ENCODE data around the gene CPNE7. TPM values are rescaled to one million over a fixed set of nuclear protein-coding genes. Genes with fewer than 3 reads are reported as not detected.
"Not testable (repeated sequence)": the region's sequence is repeated elsewhere in the genome, so short reads cannot be mapped to it uniquely, and the experiment has no call there.

Gene CPNE7
- total RNA-seq, 2 experiments from 2014 or later = 5.1 to 5.7 TPM

DNA sequence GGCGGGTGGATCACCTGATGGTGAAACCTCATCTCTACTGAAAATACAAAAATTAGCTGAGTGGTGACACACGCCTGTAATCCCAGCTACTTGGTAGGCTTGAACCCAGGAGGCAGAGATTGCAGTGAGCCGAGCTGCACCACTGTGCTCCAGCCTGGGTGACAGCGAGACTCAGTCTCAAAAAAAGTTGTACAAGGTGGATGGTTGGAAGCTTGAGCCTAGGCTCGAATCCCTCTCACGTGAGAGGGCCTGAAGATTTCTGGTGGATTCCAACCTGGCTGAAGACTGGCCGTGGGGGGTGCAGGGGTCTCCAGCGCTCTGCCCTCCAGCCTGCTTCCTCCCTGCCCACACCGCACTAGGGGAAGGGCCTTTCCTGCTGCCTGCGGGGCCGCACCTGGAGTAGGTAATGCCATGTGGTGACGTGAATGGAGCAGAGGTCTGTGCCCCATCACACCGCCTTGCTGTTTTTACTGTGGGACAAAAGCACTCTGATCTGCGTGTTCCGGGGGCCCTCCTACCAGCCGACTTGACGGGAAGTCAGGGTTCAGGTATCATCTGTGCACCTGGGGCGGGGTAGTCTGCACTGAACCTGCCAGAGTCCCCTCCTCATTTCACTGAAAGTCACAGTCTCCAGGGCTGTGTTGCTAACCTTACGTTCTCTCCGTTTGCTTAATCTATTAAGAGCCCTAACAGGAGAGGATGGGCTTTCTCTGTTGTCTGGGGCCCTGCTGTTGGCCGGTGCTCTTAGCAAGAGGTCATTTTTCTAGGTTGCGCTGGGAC is 10.9 kb upstream of the CPNE7 start:
- Mint-ChIP-seq H3K27ac (peak overlapping the region; percentile 29), H3K9me3 (no peaks in the 10 kb centered on the region), H3K36me3 (ENCODE audit: low read depth) (peaks cover 37% of the 10 kb centered on the region)

DNA sequence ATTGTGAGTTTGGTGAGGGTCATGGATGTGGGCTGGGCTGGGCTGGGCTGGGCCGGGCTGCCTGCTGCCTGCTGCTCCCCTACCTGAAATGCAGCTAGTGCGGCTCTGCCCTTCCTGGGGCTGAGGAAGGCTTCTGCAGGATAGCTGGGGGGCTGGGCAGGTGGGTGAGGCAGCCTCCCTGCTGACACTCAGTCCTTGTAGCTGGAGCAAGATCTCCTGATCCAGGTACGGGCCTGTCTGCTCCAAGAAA is 10.4 kb upstream of the CPNE7 start:
- POLR2A ChIA-PET = interaction anchor here (0.5 kb wide), 1 partner anchor 347 kb away, joined by 3 read pairs; no protein-coding TSS in a partner anchor
- Mint-ChIP-seq H3K4me3 (peak overlapping the region; percentile 22), H3K9me3 (no peaks in the 10 kb centered on the region), H3K4me1 (peaks cover 48% of the 10 kb centered on the region), H3K27ac (no peak overlapping the region), H3K36me3 (ENCODE audit: low read depth) (peaks cover 37% of the 10 kb centered on the region), H3K27me3 (no peaks in the 10 kb centered on the region)
- DNase-seq = no peak
- CTCF ChIA-PET = interaction anchor here (0.9 to 1.5 kb wide), 6 partner anchors 10 to 134 kb away, joined by 3 to 4 read pairs (median 3); partner anchors contain the start of gene CPNE7

More for the DNA sequence above, 10.9 kb upstream of the CPNE7 start:
- ChIA-PET CTCF (interaction anchor here (1.2 to 1.6 kb wide), 3 partner anchors 11 to 136 kb away, joined by 3 to 6 read pairs (median 3); partner anchors contain the start of gene CPNE7), POLR2A (interaction anchor here (0.5 kb wide), 1 partner anchor 346 kb away, joined by 3 read pairs; no protein-coding TSS in a partner anchor)
- H3K4me1 Mint-ChIP-seq = peaks cover 50% of the 10 kb centered on the region
- DNase-seq = no peak
- H3K27me3 Mint-ChIP-seq = no peaks in the 10 kb centered on the region
- no peak overlapping the region for H3K4me3 Mint-ChIP-seq

GRCh38 chr16:89565506-89566372 is 9.8 kb upstream of the CPNE7 start:
- POLR2A ChIA-PET = no interaction called here
- peak overlapping the region; percentile 22 for H3K4me3 Mint-ChIP-seq
- H3K27ac Mint-ChIP-seq = peak overlapping the region; percentile 25
- H3K9me3 Mint-ChIP-seq = no peaks in the 10 kb centered on the region
- H3K27me3 Mint-ChIP-seq = no peaks in the 10 kb centered on the region
- H3K36me3 Mint-ChIP-seq (ENCODE audit: low read depth) = peaks cover 35% of the 10 kb centered on the region
- H3K4me1 Mint-ChIP-seq = peaks cover 48% of the 10 kb centered on the region
- peak; percentile 48 for DNase-seq
- CTCF ChIA-PET = interaction anchor here (0.9 to 1.5 kb wide), 7 partner anchors 10 to 133 kb away, joined by 3 to 4 read pairs (median 3); partner anchors contain the start of genes CDK10 and CPNE7

GRCh38 chr16:89567656-89568594 is 7.6 kb upstream of the CPNE7 start:
- Mint-ChIP-seq H3K4me1 (peaks cover 48% of the 10 kb centered on the region), H3K4me3 (no peak overlapping the region), H3K36me3 (ENCODE audit: low read depth) (peaks cover 18% of the 10 kb centered on the region), H3K27me3 (no peaks in the 10 kb centered on the region), H3K9me3 (no peaks in the 10 kb centered on the region), H3K27ac (no peak overlapping the region)
- POLR2A ChIA-PET = interaction anchor here (0.6 kb wide), 1 partner anchor 90 kb away, joined by 5 read pairs; the partner anchor contains the start of genes CHMP1A and SPATA33
- CTCF ChIA-PET = interaction anchor here (0.7 kb wide), 1 partner anchor 252 kb away, joined by 3 read pairs; no protein-coding TSS in a partner anchor
- DNase-seq = no peak

- ChIA-PET CTCF (no interaction called here), POLR2A (no interaction called here)
- H3K27me3 Mint-ChIP-seq = peaks cover 3% of the 10 kb centered on the region
- H3K4me1 Mint-ChIP-seq = peaks cover 35% of the 10 kb centered on the region
- no peaks in the 10 kb centered on the region for H3K9me3 Mint-ChIP-seq
- peaks cover 5% of the 10 kb centered on the region for H3K36me3 Mint-ChIP-seq (ENCODE audit: low read depth)
- DNase-seq = no peak
- no peak overlapping the region for H3K4me3 Mint-ChIP-seq
- H3K27ac Mint-ChIP-seq = peak overlapping the region; percentile 5
Measured at GRCh38 chr16:89569506-89570341, 5.8 kb upstream of the CPNE7 start.

DNA sequence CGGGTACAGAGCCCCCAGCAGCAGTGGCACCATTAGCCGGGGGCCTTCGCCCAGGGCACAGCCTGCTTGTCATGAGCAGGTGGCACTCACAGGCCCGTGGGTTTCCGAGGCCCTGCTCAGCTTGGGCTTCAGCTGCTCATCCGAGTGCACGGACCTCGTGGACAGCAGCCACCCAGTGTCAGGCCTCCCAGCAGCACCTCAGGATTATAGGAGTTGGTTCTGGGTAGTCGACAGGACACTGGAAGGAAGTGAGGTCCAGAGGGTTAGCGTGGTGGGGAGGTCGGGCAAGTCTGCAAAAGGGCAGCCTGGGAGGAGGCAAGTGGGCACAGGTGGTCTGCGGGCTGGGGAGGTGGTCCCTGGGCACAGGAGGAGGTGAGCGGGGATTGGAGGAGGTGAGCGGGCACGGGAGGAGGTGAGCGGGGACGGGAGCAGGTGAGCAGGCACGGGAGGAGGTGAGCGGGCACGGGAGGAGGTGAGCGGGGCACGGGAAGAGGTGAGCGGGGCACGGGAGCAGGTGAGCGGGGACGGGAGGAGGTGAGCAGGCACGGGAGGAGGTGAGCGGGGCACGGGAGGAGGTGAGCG is 5.1 kb upstream of the CPNE7 start:
- Mint-ChIP-seq H3K36me3 (ENCODE audit: low read depth) (peaks cover 2% of the 10 kb centered on the region), H3K4me3 (no peak overlapping the region), H3K27ac (no peak overlapping the region), H3K9me3 (no peaks in the 10 kb centered on the region), H3K4me1 (peaks cover 30% of the 10 kb centered on the region), H3K27me3 (peaks cover 3% of the 10 kb centered on the region)
- CTCF ChIA-PET = no interaction called here
- POLR2A ChIA-PET = no interaction called here
- DNase-seq = no peak

DNA sequence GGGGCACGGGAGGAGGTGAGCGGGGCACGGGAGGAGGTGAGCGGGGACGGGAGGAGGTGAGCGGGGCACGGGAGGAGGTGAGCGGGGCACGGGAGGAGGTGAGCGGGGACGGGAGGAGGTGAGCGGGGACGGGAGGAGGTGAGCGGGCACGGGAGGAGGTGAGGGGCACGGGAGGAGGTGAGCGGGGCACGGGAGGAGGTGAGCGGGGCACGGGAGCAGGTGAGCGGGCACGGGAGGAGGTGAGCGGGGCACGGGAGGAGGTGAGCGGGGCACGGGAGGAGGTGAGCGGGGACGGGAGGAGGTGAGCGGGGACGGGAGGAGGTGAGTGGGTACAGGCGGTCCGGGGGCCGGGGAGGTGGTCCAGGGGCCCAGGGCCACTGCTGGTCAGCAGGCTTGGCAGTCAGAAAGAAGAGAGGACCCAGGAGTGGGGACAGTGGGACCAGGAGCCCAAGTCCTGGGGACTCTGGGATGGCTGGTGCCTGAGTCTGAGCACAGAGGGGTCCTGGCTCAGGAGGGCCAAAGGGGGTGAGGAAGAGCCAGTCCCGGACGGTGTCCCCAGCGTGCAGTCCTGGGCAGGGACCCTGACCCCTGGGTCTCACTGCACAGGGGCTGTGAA is 4.5 kb upstream of the CPNE7 start:
- POLR2A ChIA-PET; DNase-seq; H3K27me3 Mint-ChIP-seq; H3K4me3 Mint-ChIP-seq; H3K27ac Mint-ChIP-seq; H3K9me3 Mint-ChIP-seq; H3K36me3 Mint-ChIP-seq (ENCODE audit: low read depth); CTCF ChIA-PET: not testable (repeated sequence)
- H3K4me1 Mint-ChIP-seq = peaks cover 24% of the 10 kb centered on the region

DNA sequence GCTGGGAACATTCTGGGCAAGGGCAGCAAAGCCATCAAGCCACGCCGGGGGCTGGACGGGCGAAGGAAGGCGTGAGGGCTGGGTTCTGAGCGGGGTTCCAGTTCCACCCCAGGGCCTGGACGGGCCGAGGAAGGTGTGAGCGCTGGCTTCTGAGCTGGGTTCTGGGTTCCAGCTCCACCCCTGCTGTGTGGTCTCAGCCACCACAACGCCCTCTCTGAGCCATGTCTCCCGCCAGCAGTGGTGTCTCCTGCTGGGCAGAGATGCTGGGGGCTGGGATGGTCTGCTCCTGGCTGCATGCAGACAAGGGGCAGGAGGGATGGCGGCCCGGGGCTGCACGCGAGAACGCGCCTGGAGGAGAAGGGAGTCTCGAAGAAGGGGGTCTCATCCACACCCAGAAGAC is 3.9 kb upstream of the CPNE7 start:
- POLR2A ChIA-PET = no interaction called here
- no peak for DNase-seq
- CTCF ChIA-PET = no interaction called here
- Mint-ChIP-seq H3K27ac (no peak overlapping the region), H3K36me3 (ENCODE audit: low read depth) (peaks cover 2% of the 10 kb centered on the region), H3K9me3 (no peaks in the 10 kb centered on the region), H3K4me1 (peaks cover 20% of the 10 kb centered on the region), H3K4me3 (no peak overlapping the region), H3K27me3 (peaks cover 3% of the 10 kb centered on the region)

DNA sequence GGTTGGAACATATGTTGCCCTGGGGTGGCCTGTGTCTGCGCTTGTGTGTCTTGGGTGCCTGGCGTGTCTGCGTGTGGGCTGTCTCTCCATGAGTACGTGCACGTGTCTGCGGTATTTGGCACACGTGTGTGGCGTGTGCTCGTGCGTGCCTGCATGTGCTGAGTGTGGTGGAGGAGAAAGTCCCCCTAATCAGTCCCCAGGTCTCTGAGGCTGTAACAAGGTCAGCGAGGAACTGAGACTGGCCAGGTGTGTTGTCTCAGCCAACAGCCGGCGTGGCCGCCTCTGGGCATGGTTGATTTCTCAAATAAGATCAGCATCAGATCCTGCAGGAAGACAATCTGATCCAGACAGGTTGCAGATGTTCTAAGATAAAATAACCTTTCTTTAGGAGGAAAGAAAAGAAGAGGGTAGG is 3.5 kb upstream of the CPNE7 start:
- Mint-ChIP-seq H3K27ac (peak overlapping the region; percentile 6), H3K27me3 (peaks cover 4% of the 10 kb centered on the region), H3K4me3 (no peak overlapping the region), H3K4me1 (peaks cover 20% of the 10 kb centered on the region), H3K9me3 (no peaks in the 10 kb centered on the region), H3K36me3 (ENCODE audit: low read depth) (peaks cover 2% of the 10 kb centered on the region)
- ChIA-PET POLR2A (no interaction called here), CTCF (no interaction called here)
- DNase-seq = no peak

DNA sequence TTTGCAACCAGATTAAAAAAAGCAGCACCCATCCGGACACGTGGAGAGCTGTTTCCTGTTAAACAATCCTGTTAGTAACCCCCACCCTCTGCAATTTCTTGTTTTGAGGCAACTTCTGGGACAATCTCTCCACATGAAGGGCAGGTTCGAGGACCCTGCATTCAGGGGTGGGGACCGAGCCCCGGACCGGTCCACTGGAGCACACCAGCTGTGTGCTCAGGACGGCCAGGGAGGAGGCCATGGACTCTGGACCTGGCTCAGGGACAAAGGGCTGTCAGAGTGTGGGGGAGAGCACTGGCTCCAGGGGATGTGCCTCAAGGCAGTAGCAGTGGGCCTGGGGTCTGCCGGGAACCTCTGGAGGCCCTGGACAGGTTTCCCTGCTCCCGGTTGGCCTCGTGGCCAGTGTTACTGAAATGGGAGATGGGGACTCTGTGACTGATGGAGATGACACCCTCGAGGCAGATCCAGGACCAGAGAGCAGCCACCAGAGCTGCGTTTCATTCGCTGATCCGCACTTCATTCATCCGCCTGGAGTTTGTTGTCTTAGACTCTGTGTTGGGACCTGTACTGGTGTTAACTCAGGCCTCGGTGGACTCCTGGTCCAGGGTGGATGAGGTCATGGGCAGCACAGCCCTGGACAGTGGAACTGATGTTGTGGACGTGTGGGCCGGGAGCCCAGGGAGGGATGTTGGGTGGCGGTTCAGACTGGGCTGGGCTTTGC is 2.9 kb upstream of the CPNE7 start:
- ChIA-PET POLR2A (no interaction called here), CTCF (no interaction called here)
- peak overlapping the region; percentile 68 for H3K27ac Mint-ChIP-seq
- H3K4me1 Mint-ChIP-seq = peaks cover 20% of the 10 kb centered on the region
- peaks cover 9% of the 10 kb centered on the region for H3K27me3 Mint-ChIP-seq
- DNase-seq = no peak
- H3K4me3 Mint-ChIP-seq = no peak overlapping the region
- peaks cover under 1% of the 10 kb centered on the region for H3K36me3 Mint-ChIP-seq (ENCODE audit: low read depth)
- no peaks in the 10 kb centered on the region for H3K9me3 Mint-ChIP-seq

All from activated CD4-positive, alpha-beta T cell treated with anti-CD3 and anti-CD28 coated beads, Interleukin-2, amount 10 ng/mL, durations not matched to agents 7 days and 5 days (primary cell).